ENCODE measurements around the gene SFXN5.

The SFXN5 gene

DNA sequence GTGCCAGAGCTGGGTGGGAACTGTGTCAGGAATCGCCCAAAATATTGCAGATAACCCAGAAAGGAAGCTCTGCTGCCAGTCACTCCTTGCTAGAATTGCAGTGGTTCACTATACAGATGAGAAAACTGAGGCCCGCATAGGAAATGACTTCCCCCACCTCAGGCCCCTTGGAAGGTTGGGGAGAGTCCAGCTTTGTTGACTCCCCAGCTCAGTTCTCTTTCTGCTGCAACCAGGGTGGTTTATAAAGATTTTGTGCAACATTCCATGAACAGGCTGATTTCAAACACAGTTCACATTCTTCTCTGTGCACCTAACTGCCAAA lies 173.0 kb downstream of the SFXN5 start:
- Mint-ChIP-seq H3K4me3 (no peak overlapping the region), H3K4me1 (ENCODE audit: low read depth) (no peaks in the 10 kb centered on the region), H3K9me3 (no peaks in the 10 kb centered on the region), H3K27me3 (peaks cover 73% of the 10 kb centered on the region), H3K36me3 (ENCODE audit: low read depth) (no peaks in the 10 kb centered on the region), H3K27ac (no peak overlapping the region)
- no peak for DNase-seq

DNA sequence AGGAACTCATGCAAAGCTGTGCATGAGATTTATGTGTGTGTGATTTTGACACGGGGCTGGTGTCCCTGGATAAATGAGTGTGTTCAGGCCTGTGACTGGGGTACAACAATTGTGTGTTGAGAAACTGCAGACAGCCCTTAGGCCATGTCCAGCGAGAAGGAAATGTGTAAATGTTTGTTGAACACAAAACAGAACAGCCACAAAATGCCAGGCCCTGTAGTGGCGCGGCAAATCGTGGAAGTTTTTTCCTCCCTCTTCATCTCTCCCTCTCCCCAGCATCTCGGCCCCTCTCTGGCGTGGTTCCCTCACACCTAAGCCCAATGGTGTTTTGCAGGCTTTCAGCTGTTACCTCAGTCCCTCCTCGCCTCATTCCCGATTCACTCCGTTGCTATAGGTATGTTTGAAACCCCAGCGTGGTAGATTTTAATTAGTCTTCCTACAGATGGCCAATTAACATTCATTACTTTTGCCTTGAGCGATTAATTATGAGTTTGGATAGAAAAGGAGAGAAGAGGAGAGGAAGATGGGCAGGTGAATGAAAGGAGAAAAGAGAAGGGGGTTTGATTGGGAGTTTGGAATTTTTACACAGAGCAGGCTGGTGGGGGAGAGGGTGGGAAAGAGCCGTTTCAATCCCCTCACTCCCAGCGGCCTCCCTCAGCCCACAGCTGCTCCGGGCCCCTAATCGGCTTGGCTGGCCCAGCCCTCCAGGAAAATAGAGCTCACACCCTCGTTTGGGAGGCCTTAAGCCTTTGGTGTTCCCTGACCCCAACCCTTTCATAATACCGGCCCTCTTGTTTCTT lies 173.5 kb downstream of the SFXN5 start:
- H3K36me3 Mint-ChIP-seq (ENCODE audit: low read depth): no peaks in the 10 kb centered on the region
- no peaks in the 10 kb centered on the region for H3K9me3 Mint-ChIP-seq
- no peak overlapping the region for H3K4me3 Mint-ChIP-seq
- no peaks in the 10 kb centered on the region for H3K4me1 Mint-ChIP-seq (ENCODE audit: low read depth)
- DNase-seq: no peak
- H3K27ac Mint-ChIP-seq: no peak overlapping the region
- peaks cover 74% of the 10 kb centered on the region for H3K27me3 Mint-ChIP-seq

DNA sequence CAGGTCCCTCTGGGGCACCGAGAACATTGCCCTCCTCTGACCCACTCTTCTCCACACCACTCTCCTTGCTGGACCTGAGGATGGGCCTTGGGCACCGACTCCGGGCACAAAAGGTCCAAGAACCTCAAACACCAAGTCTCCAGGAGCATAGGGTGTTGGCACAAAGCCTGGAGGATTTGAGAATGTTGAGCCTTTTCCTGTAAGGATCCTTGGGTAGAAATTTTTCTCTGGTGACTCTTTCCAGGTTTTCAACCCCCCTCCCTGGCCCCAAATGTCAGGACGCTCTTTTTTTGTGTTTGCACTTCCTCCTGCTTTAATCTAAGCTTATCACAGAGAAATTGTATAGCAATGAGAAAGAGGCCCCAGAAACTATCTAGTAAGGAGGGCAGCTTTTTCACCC lies 175.1 kb downstream of the SFXN5 start:
- H3K27me3 Mint-ChIP-seq: peaks cover 72% of the 10 kb centered on the region
- no peak overlapping the region for H3K27ac Mint-ChIP-seq
- H3K4me1 Mint-ChIP-seq (ENCODE audit: low read depth): no peaks in the 10 kb centered on the region
- peaks cover 4% of the 10 kb centered on the region for H3K36me3 Mint-ChIP-seq (ENCODE audit: low read depth)
- no peak overlapping the region for H3K4me3 Mint-ChIP-seq
- no peak for DNase-seq
- no peaks in the 10 kb centered on the region for H3K9me3 Mint-ChIP-seq

DNA sequence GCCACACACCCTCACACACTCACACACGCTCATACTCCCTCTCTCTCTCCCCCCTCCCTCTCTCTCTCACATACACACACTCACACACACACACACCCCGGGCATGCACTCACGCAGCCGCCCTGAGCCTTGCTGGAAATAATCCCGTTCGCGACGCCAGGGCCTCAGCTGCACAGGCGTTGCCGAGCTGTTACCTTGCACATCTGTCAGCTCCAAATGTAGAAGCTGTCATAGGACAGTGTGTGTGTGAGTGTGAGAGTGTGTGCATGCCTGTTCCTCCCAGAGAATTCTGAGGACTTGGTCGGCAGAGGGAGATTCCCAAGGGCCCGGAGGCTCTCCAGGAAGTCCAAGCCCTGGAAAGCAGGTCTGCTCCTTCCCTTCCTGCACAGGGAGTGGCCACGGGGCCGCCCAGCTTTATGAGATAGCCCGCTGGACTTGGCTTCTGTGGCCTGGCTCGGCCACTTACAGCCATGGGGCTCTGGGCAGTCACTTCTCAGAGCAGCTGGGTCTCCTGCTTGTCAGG lies 175.7 kb downstream of the SFXN5 start:
- H3K4me3 Mint-ChIP-seq: no peak overlapping the region
- no peaks in the 10 kb centered on the region for H3K9me3 Mint-ChIP-seq
- H3K36me3 Mint-ChIP-seq (ENCODE audit: low read depth): peaks cover 4% of the 10 kb centered on the region
- no peaks in the 10 kb centered on the region for H3K4me1 Mint-ChIP-seq (ENCODE audit: low read depth)
- no peak overlapping the region for H3K27ac Mint-ChIP-seq
- H3K27me3 Mint-ChIP-seq: peaks cover 72% of the 10 kb centered on the region
- no peak for DNase-seq

DNA sequence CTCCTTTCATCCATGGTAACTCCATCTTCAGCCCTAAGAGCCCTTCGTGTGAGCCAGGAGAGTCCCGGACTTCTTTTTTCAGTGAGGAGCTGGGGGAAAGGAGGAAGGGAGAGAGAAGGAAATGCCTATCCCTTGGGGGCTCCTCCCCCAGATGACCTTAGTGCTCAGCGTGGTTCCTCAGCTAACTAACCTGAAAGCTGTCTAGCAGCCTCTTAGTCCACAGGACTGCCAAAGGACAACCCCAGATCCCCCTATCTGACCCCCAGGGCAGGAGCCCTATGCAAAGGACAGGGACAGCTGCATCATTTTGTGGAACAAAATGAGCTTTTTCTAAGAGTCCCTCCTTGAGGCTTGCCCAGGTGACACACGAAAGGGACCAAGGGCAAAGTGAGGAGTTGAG lies 176.4 kb downstream of the SFXN5 start:
- H3K4me1 Mint-ChIP-seq (ENCODE audit: low read depth): no peaks in the 10 kb centered on the region
- peaks cover 70% of the 10 kb centered on the region for H3K27me3 Mint-ChIP-seq
- H3K27ac Mint-ChIP-seq: no peak overlapping the region
- DNase-seq: no peak
- H3K4me3 Mint-ChIP-seq: no peak overlapping the region
- H3K9me3 Mint-ChIP-seq: no peaks in the 10 kb centered on the region
- peaks cover 4% of the 10 kb centered on the region for H3K36me3 Mint-ChIP-seq (ENCODE audit: low read depth)

DNA sequence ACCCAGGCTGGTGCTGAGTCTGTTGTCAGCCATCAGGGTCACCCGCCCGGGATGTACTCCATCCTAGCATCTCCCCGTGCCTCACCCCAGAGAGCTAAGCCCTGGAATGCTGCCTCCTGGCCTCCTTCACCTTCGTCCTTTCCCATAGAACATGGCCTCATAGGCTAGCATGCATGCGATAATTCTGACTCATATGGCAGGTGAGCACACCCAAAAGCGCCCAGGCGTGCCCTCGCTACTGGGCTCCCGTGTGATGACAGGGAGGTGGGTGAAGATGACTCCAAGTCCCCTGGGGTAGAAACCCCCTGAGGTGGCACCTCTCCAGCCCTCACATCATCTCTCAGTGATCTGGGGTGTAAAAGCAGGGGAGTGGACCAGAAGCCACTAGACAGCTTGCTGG lies 177.0 kb downstream of the SFXN5 start:
- Mint-ChIP-seq H3K27me3 (peaks cover 75% of the 10 kb centered on the region), H3K27ac (no peak overlapping the region), H3K4me1 (ENCODE audit: low read depth) (no peaks in the 10 kb centered on the region), H3K9me3 (no peaks in the 10 kb centered on the region), H3K4me3 (no peak overlapping the region), H3K36me3 (ENCODE audit: low read depth) (peaks cover 4% of the 10 kb centered on the region)
- no peak for DNase-seq

DNA sequence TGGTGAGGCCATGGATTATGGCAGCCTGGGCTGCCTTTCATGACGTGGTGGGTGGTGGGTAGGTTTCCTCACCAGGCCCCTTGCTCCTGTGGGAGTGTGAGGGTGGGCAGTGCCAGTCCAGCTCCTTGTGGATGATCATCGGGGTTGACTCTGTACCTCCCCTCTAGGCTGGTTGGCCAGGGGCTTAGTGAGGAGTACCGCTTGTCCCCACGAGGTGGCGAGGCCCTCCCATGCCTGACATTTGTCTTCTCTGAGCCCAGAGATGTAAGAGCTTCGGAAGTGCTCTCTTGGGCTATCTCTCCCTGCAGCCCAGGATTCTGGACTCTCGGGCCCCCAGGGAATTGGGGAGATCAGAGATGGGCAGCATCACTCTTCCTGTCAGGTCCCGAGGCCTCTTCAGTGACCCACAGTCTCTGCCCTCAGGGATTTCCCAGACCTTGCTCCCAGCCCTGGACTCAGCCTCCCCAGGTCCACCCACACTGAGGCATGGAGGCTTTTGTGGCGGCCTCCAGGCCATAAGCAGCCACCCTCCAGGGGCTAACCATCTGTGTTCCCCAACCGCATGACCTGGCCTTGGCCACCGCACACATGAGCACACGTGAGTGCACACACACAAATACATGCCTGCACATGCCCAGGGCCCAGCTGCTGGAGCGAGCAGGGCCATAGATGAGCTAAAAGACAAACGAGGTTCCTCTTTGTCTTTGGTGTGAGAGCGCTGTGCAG lies 177.8 kb downstream of the SFXN5 start:
- Mint-ChIP-seq H3K27ac (no peak overlapping the region), H3K27me3 (peaks cover 82% of the 10 kb centered on the region), H3K36me3 (ENCODE audit: low read depth) (peaks cover 4% of the 10 kb centered on the region), H3K4me1 (ENCODE audit: low read depth) (peaks cover 2% of the 10 kb centered on the region), H3K9me3 (no peaks in the 10 kb centered on the region), H3K4me3 (no peak overlapping the region)
- DNase-seq: peak; percentile 56

DNA sequence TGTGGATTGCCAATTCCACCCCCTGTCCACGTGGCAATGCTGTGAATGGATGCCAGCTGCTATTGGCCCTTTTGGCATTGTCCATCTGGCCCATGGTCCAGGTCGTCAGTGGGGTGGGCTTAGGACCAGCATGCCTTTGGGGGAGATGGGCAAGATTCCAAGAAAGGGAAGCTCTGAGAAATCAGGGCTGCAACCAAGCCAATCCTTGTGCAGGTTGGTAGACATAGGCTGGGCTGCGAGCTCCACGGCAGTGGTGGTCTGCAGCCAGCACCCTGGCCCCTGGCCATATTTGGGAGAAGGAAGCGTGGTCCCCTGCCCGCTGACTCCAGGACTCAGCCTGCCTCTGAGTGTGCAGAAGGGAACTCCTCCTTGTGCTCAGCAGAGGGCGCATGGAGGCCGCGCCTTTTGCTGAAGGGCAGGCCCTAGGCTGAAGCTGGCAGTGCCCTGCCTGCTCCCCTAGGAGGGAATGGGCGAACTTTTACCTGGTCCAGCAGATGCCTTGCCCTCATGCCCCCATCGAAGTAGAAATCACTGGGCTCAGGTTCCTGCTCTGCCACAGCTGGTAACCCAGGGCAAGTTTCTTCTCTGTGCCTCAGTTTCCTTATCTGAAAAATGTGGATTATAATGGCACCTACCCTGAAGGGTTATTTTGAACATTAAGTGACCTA lies 178.9 kb downstream of the SFXN5 start:
- H3K27me3 Mint-ChIP-seq: peaks cover 86% of the 10 kb centered on the region
- peaks cover 4% of the 10 kb centered on the region for H3K36me3 Mint-ChIP-seq (ENCODE audit: low read depth)
- H3K9me3 Mint-ChIP-seq: no peaks in the 10 kb centered on the region
- peak; percentile 70 for DNase-seq
- no peak overlapping the region for H3K4me3 Mint-ChIP-seq
- H3K4me1 Mint-ChIP-seq (ENCODE audit: low read depth): peaks cover 10% of the 10 kb centered on the region
- no peak overlapping the region for H3K27ac Mint-ChIP-seq

All from activated T-cell treated with anti-CD3 and anti-CD28 coated beads, Interleukin-2, amount 50 U/mL, for 24 hours (primary cell).